Aorta (tissue), 5 donors: ENCODE measurements around the gene PARD6A. TPM values are rescaled to one million over a fixed set of nuclear protein-coding genes. Genes with fewer than 3 reads are reported as not detected.

Source experiments
- ATAC-seq: fragments of 200-7000 bp; cut with Tn5 transposase; one replicate; pipeline ENCODE4 v1.9.1; 2022; ENCODE audit warnings: moderate library complexity; ENCODE audit not compliant: low FRiP score
- DNase-seq, 2 donors: peaks; one replicate each; pipeline ENCODE4 v3.0.0-alpha.2; 2020
- H3K27ac ChIP-seq, 2 donors: one replicate each; pipeline ENCODE4 v1.5.1; 2013; ENCODE audit warnings: low read length in 2 of 2, mild to moderate bottlenecking in 2 of 2, moderate library complexity in 2 of 2, control low read depth in 1 of 2, inconsistent platforms in 1 of 2, low read depth in 1 of 2
- H3K27me3 ChIP-seq, 2 donors: one replicate each; pipeline ENCODE4 v1.6.1; 2013; ENCODE audit warnings: control low read depth in 1 of 2, low read length in 1 of 2, mild to moderate bottlenecking in 1 of 2, moderate library complexity in 1 of 2; ENCODE audit not compliant: insufficient read depth in 2 of 2, control insufficient read depth in 1 of 2
- H3K36me3 ChIP-seq, 2 donors: one replicate each; pipeline ENCODE4 v1.6.1; 2013; ENCODE audit warnings: control low read depth in 1 of 2, low read length in 1 of 2, mild to moderate bottlenecking in 1 of 2; ENCODE audit not compliant: insufficient read depth in 2 of 2, control insufficient read depth in 1 of 2
- H3K4me1 ChIP-seq, 2 donors: one replicate each; pipeline ENCODE4 v1.6.1; 2013; ENCODE audit warnings: low read length in 2 of 2, control low read depth in 1 of 2, mild to moderate bottlenecking in 1 of 2, moderate library complexity in 1 of 2; ENCODE audit not compliant: insufficient read depth in 2 of 2, control insufficient read depth in 1 of 2
- H3K4me3 ChIP-seq, 2 donors: one replicate each; pipeline ENCODE4 v1.5.1; 2013; ENCODE audit warnings: low read length in 2 of 2, control low read depth in 1 of 2, mild to moderate bottlenecking in 1 of 2
- H3K9me3 ChIP-seq: one replicate; pipeline ENCODE4 v1.6.1; 2013; ENCODE audit warnings: mild to moderate bottlenecking, low read length; ENCODE audit not compliant: control insufficient read depth
- WGBS, 2 donors: extraction: QIAGEN DNeasy Blood & Tissue Kit; methylation state at CpG; one replicate each; pipeline ENCODE4 v1.1.7; 2013; 5-methylcytosine and 5-hydroxymethylcytosine counted together
- intact Hi-C, 2 donors: fragments of 100-400 bp; cut with DNase I; formaldehyde crosslinking; loops; one replicate each; pipeline versions ENCODE4 v1.14.2 to v1.15.0; 2022
- polyA plus RNA-seq, 2 donors: library from polyadenylated mRNA; stranded (reverse); fragments of 200-250 nt; gene quantifications; one replicate each; pipeline ENCODE4 v1.2.3, GENCODE V29; 2013
- total RNA-seq, 2 donors: library from RNA; stranded (reverse); fragmentation: NEBNext Ultra II Directional; extraction: Animal tissue kit (Norgen Biotek cat#: 25700); gene quantifications; one replicate each; pipeline ENCODE4 v1.2.1, GENCODE V29; 2021
- donor health status: healthy with polysubstance abuse.
- donor health status: Bipolar disorder and iron deficiency.
- donor health status: DM: no; HTN: no; CAD: no.
- donor health status: DM: no; HTN: no; CAD: no.
- donor health status: DM: yes; HTN: yes; CAD: no.

PARD6A gene
- total and polyA plus RNA-seq, 4 donors = 3.9 to 7.8 (median 5.6) TPM

DNA sequence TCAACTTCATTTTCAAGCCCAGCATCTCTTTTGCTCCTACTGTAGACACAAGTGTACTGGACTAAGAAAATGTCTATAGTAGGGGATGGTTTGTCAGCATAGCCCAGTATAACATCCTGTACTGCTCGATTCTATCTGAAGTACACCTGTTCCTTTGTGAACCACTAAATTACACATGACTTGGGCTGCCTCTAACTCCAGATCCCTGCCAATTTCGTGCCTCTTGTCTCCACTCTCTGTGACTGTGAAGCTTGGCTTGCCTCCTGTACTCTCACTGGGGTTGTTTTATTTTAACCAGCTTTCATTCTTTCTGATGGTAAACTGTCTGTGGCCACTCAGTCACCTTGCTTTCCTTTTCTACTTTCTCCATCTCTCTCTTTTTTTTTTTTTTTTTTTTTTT, 33.9 kb downstream of the PARD6A start:
- Histone ChIP-seq H3K27ac (no peak overlapping the region), H3K4me1 (no peaks in the 10 kb centered on the region), H3K27me3 (no peaks in the 10 kb centered on the region), H3K4me3 (no peak overlapping the region), H3K36me3 (no peaks in the 10 kb centered on the region), H3K9me3 (no peaks in the 10 kb centered on the region)
- ATAC-seq = no peak
- 73 to 74% methylated on average over 2 of the region's 2 CpGs for WGBS, 2 donors
- intact Hi-C loops = no loop called here
- DNase-seq = no peak

DNA sequence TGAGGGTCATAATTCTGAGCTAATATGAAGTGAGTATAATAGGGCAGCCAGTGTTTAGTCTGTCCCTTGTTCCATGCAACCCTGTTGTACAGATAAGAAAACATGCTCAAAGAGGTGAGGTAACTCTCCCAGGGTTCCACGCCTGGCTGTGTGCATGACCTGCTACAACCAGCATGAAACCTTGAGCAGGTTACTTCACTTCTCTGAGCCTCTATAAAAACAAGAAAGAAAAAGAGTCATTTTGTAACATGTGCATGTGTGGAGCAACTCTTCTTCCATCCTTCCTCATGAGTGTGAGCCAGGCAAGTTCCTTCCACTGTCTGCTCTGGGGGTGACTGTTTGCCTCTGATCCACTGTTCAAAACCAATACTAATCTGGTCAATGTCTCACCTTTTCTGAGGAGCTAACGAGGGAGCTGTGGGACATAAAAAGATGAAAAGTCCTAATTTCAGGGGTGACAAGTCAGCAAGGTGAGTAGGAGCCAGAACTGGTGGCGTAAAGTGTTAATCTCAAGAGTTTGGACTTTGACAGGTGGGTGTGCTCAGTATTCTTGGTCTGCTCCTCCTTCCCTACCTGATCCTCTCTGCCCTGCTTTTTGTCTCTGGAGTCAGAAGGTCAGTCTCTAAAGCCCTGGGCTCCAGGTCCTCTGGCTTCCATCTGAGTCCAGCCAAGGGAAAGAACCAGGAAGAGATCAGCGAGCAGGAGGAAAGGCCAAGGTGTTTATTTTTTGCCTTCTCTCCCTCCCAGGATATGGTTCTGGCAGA, 36.8 kb downstream of the PARD6A start:
- no peaks in the 10 kb centered on the region for H3K4me1 ChIP-seq
- intact Hi-C loops = no loop called here
- no peak overlapping the region for H3K4me3 ChIP-seq
- H3K36me3 ChIP-seq = no peaks in the 10 kb centered on the region
- 83 to 97% methylated on average over 4 of the region's 4 CpGs for WGBS, 2 donors
- H3K27me3 ChIP-seq = no peaks in the 10 kb centered on the region
- DNase-seq (no peak), ATAC-seq (no peak)
- no peak overlapping the region for H3K27ac ChIP-seq
- no peaks in the 10 kb centered on the region for H3K9me3 ChIP-seq

- H3K4me3 ChIP-seq = no peak overlapping the region
- H3K4me1 ChIP-seq = no peaks in the 10 kb centered on the region
- no peak for ATAC-seq
- intact Hi-C loops = no loop called here
- no peaks in the 10 kb centered on the region for H3K9me3 ChIP-seq
- WGBS, 2 donors = 97 to 98% methylated on average over 7 of the region's 7 CpGs
- H3K36me3 ChIP-seq = no peaks in the 10 kb centered on the region
- no peaks in the 10 kb centered on the region for H3K27me3 ChIP-seq
- DNase-seq = no peak
- no peak overlapping the region for H3K27ac ChIP-seq
Measured at GRCh38 chr16:67699265-67699664, 38.5 kb downstream of the PARD6A start.

GRCh38 chr16:67701420-67701819, 40.7 kb downstream of the PARD6A start:
- no peak for ATAC-seq

DNA sequence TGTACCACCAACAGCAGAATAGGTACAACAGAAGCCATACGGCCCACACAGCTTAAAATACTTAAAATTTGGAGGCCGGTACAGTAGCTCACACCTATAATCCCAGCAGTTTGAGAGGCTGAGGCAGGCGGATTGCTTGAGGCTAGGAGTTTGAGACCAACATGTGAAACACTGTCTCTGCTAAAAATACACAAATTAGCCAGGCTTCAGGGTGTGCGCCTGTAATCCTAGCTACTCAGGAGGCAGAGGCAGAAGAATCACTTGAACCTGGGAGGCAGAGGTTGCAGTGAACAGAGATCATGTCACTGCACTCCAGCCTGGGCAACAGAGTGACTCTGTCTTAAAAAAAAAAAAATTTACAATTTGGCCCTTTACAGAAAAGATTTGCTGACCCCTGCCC, 41.4 kb downstream of the PARD6A start:
- no peaks in the 10 kb centered on the region for H3K4me1 ChIP-seq
- no peak overlapping the region for H3K4me3 ChIP-seq
- DNase-seq (no peak), ATAC-seq (no peak)
- H3K9me3 ChIP-seq = no peaks in the 10 kb centered on the region
- no peaks in the 10 kb centered on the region for H3K27me3 ChIP-seq
- WGBS, 2 donors = 94 to 95% methylated on average over 4 of the region's 4 CpGs
- no peak overlapping the region for H3K27ac ChIP-seq
- no peaks in the 10 kb centered on the region for H3K36me3 ChIP-seq
- intact Hi-C loops = no loop called here

More at GRCh38 chr16:67701420-67701819, 40.7 kb downstream of the PARD6A start:
- Histone ChIP-seq H3K27me3 (no peaks in the 10 kb centered on the region), H3K27ac (no peak overlapping the region), H3K9me3 (no peaks in the 10 kb centered on the region), H3K36me3 (no peaks in the 10 kb centered on the region), H3K4me1 (no peaks in the 10 kb centered on the region), H3K4me3 (no peak overlapping the region)
- 88 to 93% methylated on average over 1 of the region's 1 CpG for WGBS, 2 donors
- intact Hi-C loops = no loop called here
- DNase-seq = no peak

- no peaks in the 10 kb centered on the region for H3K4me1 ChIP-seq
- no peak overlapping the region for H3K4me3 ChIP-seq
- no peak overlapping the region for H3K27ac ChIP-seq
- no peak for ATAC-seq
- WGBS, 2 donors = 75 to 79% methylated on average over 2 of the region's 2 CpGs
- H3K36me3 ChIP-seq = no peaks in the 10 kb centered on the region
- intact Hi-C loops = no loop called here
- no peaks in the 10 kb centered on the region for H3K9me3 ChIP-seq
- H3K27me3 ChIP-seq = no peaks in the 10 kb centered on the region
- no peak for DNase-seq
Measured at GRCh38 chr16:67703626-67704025, 42.9 kb downstream of the PARD6A start.

DNA sequence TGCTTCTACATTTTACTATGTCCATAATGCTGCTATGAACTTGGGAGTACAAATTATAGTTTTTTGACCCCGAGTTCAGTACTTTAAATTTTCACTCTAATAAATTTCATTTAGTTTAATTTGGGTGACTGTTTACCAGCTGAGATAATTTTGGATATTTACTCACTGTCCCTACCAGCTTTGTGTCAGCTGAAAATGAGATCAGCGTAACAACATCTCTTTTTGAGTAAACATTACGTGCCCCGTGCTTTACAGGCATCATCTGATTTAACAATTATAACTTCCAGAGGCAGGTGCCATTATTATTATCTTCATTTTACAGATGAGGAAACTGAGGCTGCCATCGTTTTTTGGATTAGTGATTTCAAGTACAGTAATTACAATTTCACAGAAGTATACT, 43.4 kb downstream of the PARD6A start:
- ATAC-seq = no peak
- WGBS, 2 donors = 91 to 92% methylated on average over 5 of the region's 5 CpGs
- no peak overlapping the region for H3K4me3 ChIP-seq
- no peaks in the 10 kb centered on the region for H3K4me1 ChIP-seq
- no peaks in the 10 kb centered on the region for H3K9me3 ChIP-seq
- no peaks in the 10 kb centered on the region for H3K36me3 ChIP-seq
- H3K27me3 ChIP-seq = no peaks in the 10 kb centered on the region
- H3K27ac ChIP-seq = no peak overlapping the region
- DNase-seq = no peak
- intact Hi-C loops = no loop called here

DNA sequence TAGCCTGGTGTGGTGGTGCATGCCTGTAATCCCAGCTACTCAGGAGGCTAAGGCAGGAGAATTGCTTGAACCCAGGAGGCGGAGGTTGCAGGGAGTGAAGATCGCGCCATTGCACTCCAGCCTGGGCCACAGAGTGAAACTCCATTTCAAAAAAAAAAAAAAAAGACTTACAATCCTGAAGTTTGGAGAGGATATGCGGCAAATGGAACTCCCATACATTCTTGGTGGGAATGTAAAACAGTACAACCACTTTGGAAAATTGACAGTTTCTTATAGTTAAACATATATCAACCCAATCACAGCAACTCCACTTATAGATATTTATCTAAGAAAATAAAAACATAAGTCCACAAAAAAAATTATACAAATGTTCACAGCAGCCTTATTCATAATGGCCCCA, 46.5 kb downstream of the PARD6A start:
- ATAC-seq = no peak
- 89 to 98% methylated on average over 4 of the region's 4 CpGs for WGBS, 2 donors
- Histone ChIP-seq H3K4me1 (no peaks in the 10 kb centered on the region), H3K36me3 (no peaks in the 10 kb centered on the region), H3K27me3 (no peaks in the 10 kb centered on the region), H3K9me3 (no peaks in the 10 kb centered on the region), H3K4me3 (no peak overlapping the region), H3K27ac (no peak overlapping the region)
- intact Hi-C loops = no loop called here
- no peak for DNase-seq

- Histone ChIP-seq H3K4me1 (no peaks in the 10 kb centered on the region), H3K36me3 (no peaks in the 10 kb centered on the region), H3K27me3 (no peaks in the 10 kb centered on the region), H3K4me3 (no peak overlapping the region), H3K27ac (no peak overlapping the region), H3K9me3 (no peaks in the 10 kb centered on the region)
- no peak for ATAC-seq
- WGBS, 2 donors = 88 to 96% methylated on average over 5 of the region's 5 CpGs
- intact Hi-C loops = no loop called here
- no peak for DNase-seq
Measured at GRCh38 chr16:67707790-67708189, 47.0 kb downstream of the PARD6A start.
